GM23338 (cell line): ENCODE data around the gene HCK. TPM values are rescaled to one million over a fixed set of nuclear protein-coding genes. Genes with fewer than 3 reads are reported as not detected.

Experiments used
- ATAC-seq: fragments of 200-7000 bp; cut with Tn5 transposase; 3 replicates; pipeline ENCODE4 v1.9.1; 2020
- DNase-seq: peaks from one replicate; pipeline ENCODE4 v3.0.0-alpha.2; 2015; ENCODE audit warnings: low spot score
- H2AFZ ChIP-seq: fragments of 200-600 bp; sonication (generic); 2 replicates; pipeline ENCODE4 v1.8.0; 2016; ENCODE audit warnings: antibody characterized with exemption, mild to moderate bottlenecking, moderate library complexity
- H3F3A ChIP-seq: fragments of 200-600 bp; sonication (generic); replicated peaks from 2 replicates; pipeline ENCODE4 v1.8.0; 2017; ENCODE audit warnings: antibody characterized with exemption, mixed run types, low read depth
- H3K27ac ChIP-seq: fragments of 200-600 bp; sonication (generic); 2 replicates; pipeline ENCODE4 v1.6.1; 2016; ENCODE audit warnings: low read depth
- H3K27me3 ChIP-seq: fragments of 200-600 bp; sonication (generic); 2 replicates; pipeline ENCODE4 v1.8.0; 2016; ENCODE audit warnings: mild to moderate bottlenecking, mixed run types, moderate library complexity; ENCODE audit not compliant: insufficient read depth
- H3K36me3 ChIP-seq: fragments of 200-600 bp; sonication (generic); 2 replicates; pipeline ENCODE4 v1.8.0; 2016; ENCODE audit warnings: mild to moderate bottlenecking; ENCODE audit not compliant: insufficient read depth
- H3K4me1 ChIP-seq: fragments of 200-600 bp; sonication (generic); 2 replicates; pipeline ENCODE4 v1.8.0; 2016; ENCODE audit warnings: mild to moderate bottlenecking, moderate library complexity; ENCODE audit not compliant: insufficient read depth
- H3K4me2 ChIP-seq: fragments of 200-600 bp; sonication (generic); 2 replicates; pipeline ENCODE4 v1.7.1; 2017; ENCODE audit warnings: mixed run types
- H3K4me3 ChIP-seq: fragments of 200-600 bp; sonication (generic); 2 replicates; pipeline ENCODE4 v1.6.1; 2016; ENCODE audit warnings: mixed run types
- H3K79me2 ChIP-seq: fragments of 200-600 bp; sonication (generic); replicated peaks from 2 replicates; pipeline ENCODE4 v1.8.0; 2017; ENCODE audit warnings: mild to moderate bottlenecking; ENCODE audit not compliant: insufficient read depth
- H3K9me2 ChIP-seq: fragments of 200-600 bp; sonication (generic); 2 replicates; pipeline ENCODE4 v1.8.0; 2017; ENCODE audit not compliant: insufficient read depth
- H4K20me1 ChIP-seq: fragments of 200-600 bp; sonication (generic); replicated peaks from 2 replicates; pipeline ENCODE4 v1.8.0; 2017; ENCODE audit warnings: mild to moderate bottlenecking; ENCODE audit not compliant: insufficient read depth
- H3K27ac Mint-ChIP-seq: 2 replicates; pipeline ENCODE4 v1.8.0; 2020; ENCODE audit warnings: inconsistent platforms, mild to moderate bottlenecking, moderate library complexity, mixed read lengths
- H3K27me3 Mint-ChIP-seq: 3 replicates; pipeline ENCODE4 v1.8.0; 2022; ENCODE audit warnings: low read depth, mild to moderate bottlenecking, moderate library complexity, mixed read lengths, inconsistent platforms; ENCODE audit not compliant: insufficient read depth, poor library complexity
- H3K36me3 Mint-ChIP-seq: 3 replicates; pipeline ENCODE4 v1.8.0; 2021; ENCODE audit warnings: low read depth, mild to moderate bottlenecking, inconsistent platforms, moderate library complexity, mixed read lengths
- H3K4me1 Mint-ChIP-seq: 3 replicates; pipeline ENCODE4 v1.8.0; 2020; ENCODE audit warnings: mild to moderate bottlenecking, inconsistent platforms, mixed read lengths
- H3K4me3 Mint-ChIP-seq: 3 replicates; pipeline ENCODE4 v1.8.0; 2021; ENCODE audit warnings: moderate library complexity, mild to moderate bottlenecking, inconsistent platforms, mixed read lengths
- H3K9me3 Mint-ChIP-seq: 3 replicates; pipeline ENCODE4 v1.8.0; 2020; ENCODE audit warnings: moderate library complexity, mild to moderate bottlenecking, inconsistent platforms, mixed read lengths
- CREB1 ChIP-seq: fragments of 250-450 bp; sonication (Bioruptor Pico); IDR thresholded peaks from 2 replicates; pipeline ENCODE4 v1.5.0; 2020; ENCODE audit warnings: low read depth, mild to moderate bottlenecking, moderate library complexity
- CTCF ChIP-seq, 2 experiments: fragments of 200-600 bp in 1 of 2; sonication (generic) in 1 of 2; conservative IDR thresholded peaks; 2 replicates each; pipeline versions ENCODE4 v1.5.1 to v1.6.1; 2016 to 2017; ENCODE audit warnings: antibody characterized with exemption in 2 of 2, low read depth in 2 of 2, mild to moderate bottlenecking in 2 of 2, moderate library complexity in 1 of 2
- ETS1 ChIP-seq: IDR thresholded peaks from 2 replicates; pipeline ENCODE4 v1.6.1; 2016; ENCODE audit warnings: antibody characterized with exemption
- EZH2 ChIP-seq: fragments of 200-600 bp; sonication (generic); IDR thresholded peaks from one replicate; pipeline ENCODE4 v1.8.0; 2017; ENCODE audit warnings: antibody characterized with exemption, mild to moderate bottlenecking, low read depth; ENCODE audit not compliant: unreplicated experiment
- EZH2phosphoT487 ChIP-seq: fragments of 200-600 bp; sonication (generic); IDR thresholded peaks from one replicate; pipeline ENCODE4 v1.8.1; 2018; ENCODE audit warnings: antibody characterized with exemption; ENCODE audit not compliant: unreplicated experiment
- JUNB ChIP-seq: IDR thresholded peaks from one replicate; pipeline ENCODE4 v1.6.1; 2016; ENCODE audit warnings: antibody characterized with exemption; ENCODE audit not compliant: unreplicated experiment
- NANOG ChIP-seq: IDR thresholded peaks from 2 replicates; pipeline ENCODE4 v1.6.1; 2016; ENCODE audit warnings: antibody characterized with exemption, borderline replicate concordance
- POLR2AphosphoS5 ChIP-seq: IDR thresholded peaks from 2 replicates; pipeline ENCODE4 v1.6.1; 2016; ENCODE audit warnings: antibody characterized with exemption, low read depth
- REST ChIP-seq: IDR thresholded peaks from one replicate; pipeline ENCODE4 v1.6.1; 2018; ENCODE audit warnings: antibody characterized with exemption; ENCODE audit not compliant: unreplicated experiment
- STAT1 ChIP-seq: IDR thresholded peaks from one replicate; pipeline ENCODE4 v1.6.1; 2016; ENCODE audit warnings: antibody characterized with exemption; ENCODE audit not compliant: unreplicated experiment
- ZNF114 ChIP-seq: fragments of 250-450 bp; sonication (Bioruptor Pico); IDR thresholded peaks from 2 replicates; pipeline ENCODE4 v1.5.0; 2020; ENCODE audit warnings: mild to moderate bottlenecking, moderate library complexity
- ZNF331 ChIP-seq: fragments of 250-450 bp; sonication (Bioruptor Pico); IDR thresholded peaks from 2 replicates; pipeline ENCODE4 v1.5.0; 2020; ENCODE audit warnings: low read depth, mild to moderate bottlenecking, moderate library complexity
- ZNF462 ChIP-seq: fragments of 250-450 bp; sonication (Bioruptor Pico); IDR thresholded peaks from 2 replicates; pipeline ENCODE4 v1.5.0; 2020; ENCODE audit warnings: mild to moderate bottlenecking, moderate library complexity
- polyA plus RNA-seq: library from polyadenylated mRNA; unstranded; fragments of >200 nt; fragmentation: Nextera tagmentation; extraction: Ambion mirVana; gene quantifications from 2 replicates; pipeline ENCODE4 v1.2.1, GENCODE V29; 2016
- total RNA-seq: library from RNA; depleted of rRNA; stranded (reverse); fragments of >200 nt; shearing (Covaris generic); gene quantifications from 2 replicates; pipeline ENCODE4 v1.2.3, GENCODE V29; 2014

Gene HCK
- total and polyA plus RNA-seq, 2 experiments from 2014 or later = 0.97 TPM; not detected in 1

GRCh38 chr20:32028647-32029372 lies 23.2 kb upstream of the HCK start:
- Mint-ChIP-seq H3K9me3 (peaks cover 13% of the 10 kb centered on the region), H3K4me1 (peaks cover 9% of the 10 kb centered on the region; the same call in 2 of the 3 replicates), H3K36me3 (peaks cover 15% of the 10 kb centered on the region), H3K27me3 (peaks cover 5% of the 10 kb centered on the region), H3K4me3 (no peak overlapping the region), H3K27ac (no peak overlapping the region)
- Histone ChIP-seq H3K27ac (no peak overlapping the region), H3K36me3 (no peaks in the 10 kb centered on the region), H3K9me2 (no peaks in the 10 kb centered on the region), H3K4me3 (no peak overlapping the region), H2AFZ (no peak overlapping the region), H3K4me1 (peaks cover 6% of the 10 kb centered on the region), H3F3A (peaks cover 13% of the 10 kb centered on the region), H3K4me2 (no peak overlapping the region), H4K20me1 (peaks cover 10% of the 10 kb centered on the region; the same call in 1 of the 2 replicates), H3K79me2 (no peaks in the 10 kb centered on the region), H3K27me3 (peaks cover 13% of the 10 kb centered on the region)
- ATAC-seq (peak; percentile 7; the same call in 2 of the 3 replicates), DNase-seq (peak; percentile 62)
- TF ChIP-seq ZNF462 (CRISPR knock-in tag) (no peak), REST (no peak), JUNB (no peak), EZH2 (no peak), NANOG (no peak), ZNF331 (CRISPR knock-in tag) (no peak), ETS1 (no peak), CREB1 (CRISPR knock-in tag) (no peak), CTCF (conservative IDR thresholded peaks at IDR 0.05; ENCODE audit: low read depth in 2 of 2) (no peak), STAT1 (no peak), EZH2phosphoT487 (no peak), POLR2AphosphoS5 (no peak), ZNF114 (CRISPR knock-in tag) (no peak)
